ENCODE measurements around the gene MRPL14.

GRCh38 chr6:44122801-44123200 lies 4.5 kb downstream of the MRPL14 start:
- TF ChIP-seq CTCF (conservative IDR thresholded peaks at IDR 0.05; ENCODE audit: low read length): no peak
- no peak for TF ChIP-seq EZH2phosphoT487 (IDR thresholded peaks at IDR 0.05; ENCODE audit: borderline replicate concordance, low read depth, low read length)

Measured in OCI-LY7 (cell line).